ENCODE measurements around the gene PLSCR4. TPM values are rescaled to one million over a fixed set of nuclear protein-coding genes. Genes with fewer than 3 reads are reported as not detected.

Gene PLSCR4
- total RNA-seq, 1 donor from 2014 or later, result 1.1 TPM

GRCh38 chr3:146222204-146223046, 28.5 kb downstream of the PLSCR4 start:
- Histone ChIP-seq H3K4me3 (ENCODE audit: insufficient read depth, low read depth, low read length) (no peak overlapping the region), H3K9me3 (ENCODE audit: insufficient read depth, low read depth, low read length) (no peaks in the 10 kb centered on the region), H3K27ac (ENCODE audit: low read depth, low read length) (no peak overlapping the region), H3K4me1 (ENCODE audit: insufficient read depth, low read length) (peaks cover 9% of the 10 kb centered on the region), H3K79me2 (ENCODE audit: insufficient read depth, low read length) (no peaks in the 10 kb centered on the region), H3K4me2 (ENCODE audit: low read length) (peak overlapping the region; percentile 15), H4K20me1 (ENCODE audit: insufficient read depth, low read length) (no peaks in the 10 kb centered on the region), H2AFZ (ENCODE audit: low read depth, low read length) (no peak overlapping the region), H3K36me3 (ENCODE audit: insufficient read depth, low read length) (no peaks in the 10 kb centered on the region), H3K9ac (ENCODE audit: low read length) (no peak overlapping the region), H3K27me3 (ENCODE audit: insufficient read depth, low read length) (no peaks in the 10 kb centered on the region)
- Mint-ChIP-seq H3K36me3 (ENCODE audit: low read depth, unreplicated experiment) (no peaks in the 10 kb centered on the region), H3K4me1 (ENCODE audit: low read depth, unreplicated experiment) (peaks cover 14% of the 10 kb centered on the region), H3K27me3 (ENCODE audit: low read depth, unreplicated experiment) (no peaks in the 10 kb centered on the region), H3K9me3 (ENCODE audit: unreplicated experiment) (no peaks in the 10 kb centered on the region), H3K27ac (ENCODE audit: unreplicated experiment) (peak overlapping the region; percentile 51), H3K4me3 (ENCODE audit: unreplicated experiment) (no peak overlapping the region)
- peak; percentile 29 for FAIRE-seq
- no peak for TF ChIP-seq CTCF (IDR thresholded peaks at IDR 0.05; ENCODE audit: insufficient read depth, low read depth, low read length)
- TF ChIP-seq EZH2 (IDR thresholded peaks at IDR 0.05; ENCODE audit: insufficient read depth, low read length), result no peak
- peak; percentile 26 for DNase-seq (ENCODE audit: low read depth)

DNA sequence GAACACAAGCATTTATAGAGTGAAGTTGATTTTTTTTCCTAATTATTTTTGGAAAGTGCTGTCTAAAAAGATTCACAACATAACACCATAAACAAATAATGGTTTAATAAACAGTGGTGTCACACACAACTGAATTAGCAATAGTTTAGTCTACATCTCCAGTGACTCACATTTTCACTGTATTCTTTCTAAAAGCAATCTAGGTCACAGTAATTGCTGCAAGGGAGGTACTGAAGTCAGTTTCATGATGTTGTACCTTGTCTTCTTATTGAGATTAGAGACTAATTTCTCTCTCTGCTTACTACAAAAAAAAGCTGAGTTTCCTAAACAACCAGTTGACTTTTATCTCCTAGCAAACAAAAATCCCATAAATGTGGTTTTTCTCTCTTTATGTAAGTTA, 29.6 kb downstream of the PLSCR4 start:
- Mint-ChIP-seq H3K27ac (ENCODE audit: unreplicated experiment) (no peak overlapping the region), H3K27me3 (ENCODE audit: low read depth, unreplicated experiment) (no peaks in the 10 kb centered on the region)

More for the DNA sequence above, 29.6 kb downstream of the PLSCR4 start:
- H3K4me3 ChIP-seq (ENCODE audit: insufficient read depth, low read depth, low read length), result no peak overlapping the region
- H3K27ac ChIP-seq (ENCODE audit: low read depth, low read length), result no peak overlapping the region
- H3K9me3 ChIP-seq (ENCODE audit: insufficient read depth, low read depth, low read length), result no peaks in the 10 kb centered on the region
- TF ChIP-seq EZH2 (IDR thresholded peaks at IDR 0.05; ENCODE audit: insufficient read depth, low read length), result no peak
- TF ChIP-seq CTCF (IDR thresholded peaks at IDR 0.05; ENCODE audit: insufficient read depth, low read depth, low read length), result no peak
- H2AFZ ChIP-seq (ENCODE audit: low read depth, low read length), result no peak overlapping the region
- peaks cover 14% of the 10 kb centered on the region for H3K4me1 ChIP-seq (ENCODE audit: insufficient read depth, low read length)
- no peaks in the 10 kb centered on the region for H3K27me3 ChIP-seq (ENCODE audit: insufficient read depth, low read length)
- H3K4me2 ChIP-seq (ENCODE audit: low read length), result no peak overlapping the region
- no peaks in the 10 kb centered on the region for H3K36me3 ChIP-seq (ENCODE audit: insufficient read depth, low read length)
- no peak overlapping the region for H3K4me3 Mint-ChIP-seq (ENCODE audit: unreplicated experiment)
- H3K36me3 Mint-ChIP-seq (ENCODE audit: low read depth, unreplicated experiment), result no peaks in the 10 kb centered on the region
- no peak overlapping the region for H3K9ac ChIP-seq (ENCODE audit: low read length)
- no peaks in the 10 kb centered on the region for H3K9me3 Mint-ChIP-seq (ENCODE audit: unreplicated experiment)
- H3K4me1 Mint-ChIP-seq (ENCODE audit: low read depth, unreplicated experiment), result peaks cover 18% of the 10 kb centered on the region
- DNase-seq (ENCODE audit: low read depth) (peak; percentile 30), FAIRE-seq (no peak)
- H4K20me1 ChIP-seq (ENCODE audit: insufficient read depth, low read length), result no peaks in the 10 kb centered on the region
- no peaks in the 10 kb centered on the region for H3K79me2 ChIP-seq (ENCODE audit: insufficient read depth, low read length)

Measured in astrocyte (in vitro differentiated cells and primary cell).